HG03565 (cell line): ENCODE data around the gene KCND3.

Experiments used
- ATAC-seq: cut with Tn5 transposase; IDR thresholded peaks from one replicate; pipeline ENCODE4 v1.9.1; 2021; ENCODE audit warnings: mild to moderate bottlenecking, moderate library complexity; ENCODE audit not compliant: unreplicated experiment

Gene KCND3

DNA sequence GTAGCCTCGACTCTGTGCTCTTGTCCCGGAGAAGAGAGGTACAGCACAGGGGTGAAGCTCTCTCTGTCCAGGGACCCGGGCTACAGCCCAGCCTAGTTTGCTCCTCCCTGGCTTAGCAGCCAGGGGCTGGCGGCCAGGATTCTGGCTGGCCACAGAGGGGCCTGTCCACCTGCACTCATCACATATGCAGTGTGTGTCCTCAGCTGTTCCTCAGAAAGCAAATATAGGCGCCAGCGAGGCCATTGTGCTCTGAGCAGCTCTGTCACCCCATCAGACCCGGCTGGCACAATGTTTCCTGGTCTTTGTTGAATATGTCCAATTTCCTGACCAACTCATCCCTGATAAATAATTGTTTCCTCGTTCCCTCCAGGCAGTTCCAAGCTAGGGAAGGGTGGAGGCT, 28.5 kb downstream of the KCND3 start:
- ATAC-seq, result no peak

DNA sequence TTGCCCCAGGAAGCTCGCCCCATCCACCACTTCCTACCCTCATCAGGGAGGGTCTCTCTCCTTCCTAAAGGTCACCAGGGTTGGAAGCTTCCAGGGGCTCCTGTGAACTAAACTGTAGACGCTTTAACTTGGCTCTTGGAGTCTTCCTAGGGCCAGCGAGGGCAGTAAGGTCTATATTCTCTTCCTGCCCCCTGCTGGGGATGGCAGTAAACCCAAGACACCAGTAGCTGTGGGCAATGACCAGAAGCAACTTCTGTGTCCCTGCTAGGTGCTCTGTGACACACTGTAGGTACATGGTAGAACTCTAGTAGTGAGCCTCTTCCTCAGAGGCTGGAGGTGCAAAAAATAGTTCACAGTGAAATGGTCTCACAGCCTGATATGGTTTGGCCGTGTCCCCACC, 30.0 kb downstream of the KCND3 start:
- no peak for ATAC-seq

DNA sequence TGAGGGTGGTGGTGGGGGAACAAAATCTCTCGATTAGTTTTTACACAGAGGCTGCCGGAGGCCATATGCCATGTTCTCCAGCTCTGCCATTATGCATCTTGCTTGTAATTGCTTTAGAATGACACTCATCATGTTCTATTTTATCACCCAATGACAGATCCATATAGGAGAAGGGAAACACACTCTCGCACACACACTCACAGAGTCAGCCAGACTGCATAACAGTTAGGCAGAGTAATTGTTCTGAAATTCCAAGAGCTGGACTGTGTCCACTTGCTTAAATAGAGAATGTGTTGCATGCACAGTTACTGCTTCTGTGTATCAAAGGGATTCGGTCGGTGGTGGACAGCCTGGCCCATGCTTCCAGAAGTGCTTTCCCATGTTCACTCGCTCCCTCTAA, 30.6 kb downstream of the KCND3 start:
- no peak for ATAC-seq

DNA sequence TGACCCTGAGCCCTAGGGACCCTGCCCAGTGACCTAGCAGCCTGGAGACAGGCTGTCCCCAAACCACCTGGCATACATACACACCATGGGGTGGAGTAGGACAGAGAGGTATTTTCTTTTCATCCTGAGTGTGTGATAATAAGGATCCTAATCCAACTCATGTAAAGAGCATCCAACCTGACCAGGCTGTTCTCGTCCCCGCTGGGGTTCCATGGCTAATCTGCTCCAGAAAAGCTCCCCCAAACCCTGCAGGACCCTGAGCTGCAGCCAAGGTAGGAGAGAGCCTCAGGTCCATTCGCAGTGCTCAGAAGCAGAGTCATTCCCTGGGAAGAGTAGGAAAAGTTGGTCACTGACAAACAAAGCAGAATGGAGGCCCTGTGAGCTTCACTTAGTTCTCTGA, 31.4 kb downstream of the KCND3 start:
- ATAC-seq, result no peak

DNA sequence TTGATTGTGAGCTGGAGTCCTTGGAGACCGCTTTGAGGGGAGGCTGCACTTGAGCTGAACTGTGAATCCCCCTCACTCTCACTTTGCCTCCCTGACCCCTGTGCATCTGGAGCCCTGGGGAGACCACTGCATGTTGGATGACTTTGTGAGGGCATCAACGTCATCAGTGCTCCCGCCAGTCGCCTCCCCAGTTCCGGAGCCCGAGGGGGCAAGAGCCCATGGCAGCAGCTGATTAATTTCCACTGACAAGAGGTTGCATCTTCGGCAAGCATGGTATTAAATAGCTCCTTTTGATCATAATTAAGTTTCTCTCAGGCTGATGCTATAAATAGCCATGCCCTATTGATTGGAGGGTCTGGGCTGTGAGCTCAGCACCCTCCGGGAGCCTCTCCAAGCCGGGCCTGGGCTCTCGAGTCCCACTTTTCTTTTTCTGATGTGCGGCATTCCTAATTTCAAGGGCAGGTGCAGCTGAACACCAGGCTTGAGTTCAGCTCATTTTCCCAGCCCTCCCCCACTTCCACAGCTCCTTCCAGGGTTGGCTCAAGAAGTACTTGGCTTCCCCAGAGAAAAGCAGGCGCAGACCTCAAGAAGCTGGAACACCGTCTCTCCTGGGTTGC, 33.2 kb downstream of the KCND3 start:
- ATAC-seq, result no peak

DNA sequence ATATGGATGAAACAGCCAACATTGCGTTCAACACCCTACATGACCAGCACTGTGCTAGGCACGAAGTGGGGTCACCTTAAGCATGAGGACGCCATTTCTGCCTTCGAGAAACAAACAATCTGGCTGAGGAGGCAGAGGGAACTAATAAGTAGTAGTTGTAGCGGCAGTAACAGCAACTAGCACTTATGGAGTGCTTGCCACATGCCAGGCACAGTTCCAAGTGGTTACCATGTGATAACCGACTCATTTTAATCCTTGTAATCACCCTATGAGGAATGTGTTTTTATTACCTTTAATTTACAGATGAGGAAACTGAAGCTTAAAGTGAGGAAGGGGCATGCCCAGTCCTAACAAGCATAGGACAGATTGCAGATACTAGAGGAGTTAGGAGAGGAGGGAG, 33.7 kb downstream of the KCND3 start:
- ATAC-seq, result no peak

DNA sequence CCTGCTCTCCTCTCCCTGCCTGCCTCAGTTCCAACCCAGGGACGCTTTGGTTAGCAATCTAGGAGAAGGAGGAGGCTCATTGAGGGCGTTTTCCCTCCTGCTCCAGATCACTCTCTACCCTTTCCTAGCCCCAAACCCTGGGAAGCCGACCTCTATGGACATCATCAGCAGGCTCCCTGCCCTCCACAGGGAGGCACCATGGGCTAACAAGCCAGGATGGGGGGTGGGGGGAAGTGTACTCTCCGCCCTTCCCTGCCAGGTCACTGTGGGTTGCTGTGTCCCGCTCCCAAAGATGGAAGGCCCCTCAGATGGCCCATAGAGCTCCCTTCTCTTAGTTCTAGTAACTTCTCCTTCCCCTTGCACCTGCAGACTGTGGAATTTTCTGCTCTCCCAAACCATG, 35.7 kb downstream of the KCND3 start:
- no peak for ATAC-seq

DNA sequence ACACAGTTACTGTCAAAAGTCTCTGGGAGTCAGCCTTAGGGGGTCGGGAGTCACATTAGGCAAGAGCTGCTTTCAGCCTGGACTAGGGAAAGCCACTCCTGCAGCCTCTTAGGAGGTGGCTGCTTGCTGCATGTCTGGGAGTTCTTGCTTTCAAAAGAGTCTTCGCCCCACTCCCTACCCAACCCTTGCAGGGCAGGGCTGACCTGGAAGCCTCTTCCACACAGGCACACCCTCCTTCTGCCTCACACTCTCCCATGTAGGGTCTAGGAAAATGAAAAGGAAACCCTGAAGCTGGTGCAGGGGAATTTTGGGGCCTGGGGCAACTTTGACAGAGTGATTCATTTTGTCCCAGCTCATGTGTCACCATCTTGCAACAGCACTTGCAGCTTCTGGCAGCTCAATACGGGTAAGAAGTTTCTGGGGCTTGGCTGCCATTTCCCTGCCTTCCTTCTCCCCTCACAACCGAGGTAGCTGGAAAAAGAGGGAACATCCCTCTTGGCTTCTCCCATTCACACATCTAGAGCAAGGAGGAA, 37.3 kb downstream of the KCND3 start:
- no peak for ATAC-seq

DNA sequence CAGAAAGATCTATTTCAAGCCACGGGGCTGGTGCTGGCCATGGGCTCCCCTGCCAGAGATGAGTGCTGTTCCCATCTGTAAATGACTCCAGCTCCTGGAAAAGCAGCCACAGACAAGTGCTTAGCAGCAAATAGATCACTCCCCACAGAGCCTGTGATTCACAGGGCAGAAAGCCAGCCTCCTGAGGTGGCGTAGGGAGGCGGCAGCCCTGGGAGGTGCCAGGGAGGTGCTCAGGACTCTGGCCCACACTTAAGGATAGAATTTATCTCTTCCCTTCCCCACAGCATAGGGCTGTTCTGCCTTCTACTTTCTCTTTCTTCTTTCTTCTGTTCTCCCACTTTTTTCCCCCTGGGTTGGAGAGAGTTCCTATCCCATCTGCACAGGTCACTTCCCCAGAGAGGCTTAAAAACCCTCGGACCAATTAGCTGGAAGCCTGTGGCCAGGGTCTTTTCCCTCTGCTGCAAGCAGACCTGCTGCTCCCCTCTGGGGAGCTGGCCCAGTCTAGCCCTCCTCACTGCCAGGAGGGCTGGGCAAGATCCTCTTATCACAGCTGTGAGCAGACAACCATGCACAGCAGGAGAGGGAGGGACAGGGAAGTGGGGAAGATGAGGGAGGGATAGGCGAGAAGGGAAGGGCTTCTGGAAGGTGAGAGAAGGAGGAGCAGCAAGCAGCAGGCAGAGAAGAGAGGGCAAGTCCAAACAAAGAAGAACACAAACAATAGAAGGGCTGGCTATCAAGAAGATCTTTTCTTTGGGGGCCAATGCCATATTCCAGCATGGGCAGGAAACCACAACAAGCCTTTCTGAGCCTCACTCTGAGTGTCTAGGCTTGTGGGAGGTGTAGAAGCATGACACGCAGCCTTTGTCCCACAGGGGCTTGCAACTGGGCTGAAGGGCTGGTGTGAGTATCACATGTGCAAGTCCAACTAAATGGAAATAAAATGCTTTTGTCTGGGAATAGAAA, 41.0 kb downstream of the KCND3 start:
- ATAC-seq, result no peak

DNA sequence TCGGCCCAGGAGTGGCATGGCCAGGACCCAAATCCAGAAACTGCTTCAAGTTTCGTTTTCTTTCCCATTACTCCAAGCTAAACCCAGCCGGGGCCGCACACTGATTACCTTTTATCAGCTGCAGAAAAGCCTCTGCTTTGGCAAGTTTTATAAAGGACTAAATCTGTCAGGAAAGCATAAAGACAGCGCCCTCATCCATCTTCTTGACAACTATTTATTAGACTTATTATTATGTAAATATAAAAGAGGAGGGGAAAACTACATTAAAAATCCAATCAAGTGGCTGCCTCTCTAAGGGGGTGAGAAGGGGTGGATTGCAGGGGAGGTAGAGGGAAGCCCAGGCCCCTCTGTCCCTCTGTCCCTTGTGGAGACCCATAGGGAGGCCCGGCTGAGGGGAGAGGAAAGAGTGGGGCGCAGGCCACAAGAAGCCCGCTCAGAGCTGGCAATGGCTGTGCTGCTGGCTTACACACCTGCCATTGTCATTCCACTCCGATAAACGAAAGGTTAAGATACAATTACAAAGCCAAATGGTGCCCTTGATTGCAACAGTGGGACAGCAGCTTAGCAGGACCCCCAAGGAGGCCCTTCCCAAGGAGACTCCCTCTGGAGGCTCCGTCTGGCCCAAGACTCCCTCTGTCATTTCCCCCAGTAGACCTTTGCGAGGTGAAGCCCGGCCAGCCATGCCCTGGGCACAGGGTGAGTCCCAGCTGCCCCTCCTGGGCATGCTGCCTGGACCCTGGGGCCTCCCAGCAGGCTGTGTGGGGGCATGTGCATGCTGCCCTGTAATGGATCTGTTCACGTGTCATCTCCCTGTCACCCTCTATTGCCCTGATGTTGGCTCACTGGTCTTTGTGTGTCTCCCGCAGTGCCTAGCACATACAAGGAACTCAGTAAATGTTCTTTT, 45.4 kb downstream of the KCND3 start:
- ATAC-seq, result no peak

DNA sequence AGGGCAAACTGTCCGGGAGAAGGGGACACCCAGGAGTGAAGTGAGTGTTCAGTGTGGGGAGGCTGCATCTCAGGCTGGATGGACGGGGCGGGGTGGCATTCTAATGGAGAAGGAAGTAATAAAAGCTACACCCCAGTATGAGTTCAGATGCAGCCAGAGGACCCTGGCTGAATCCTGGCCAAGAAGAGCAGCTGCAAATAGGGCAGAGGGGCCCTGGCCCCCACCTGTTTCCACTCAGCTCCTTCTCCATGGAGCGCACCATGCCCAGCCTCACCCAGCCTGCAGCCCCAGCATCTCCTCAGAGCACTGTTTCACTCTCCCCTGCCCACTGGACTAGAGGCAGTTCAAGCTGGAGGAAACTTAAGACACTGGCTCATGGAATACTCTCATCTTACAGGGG, 46.4 kb downstream of the KCND3 start:
- ATAC-seq, result no peak

DNA sequence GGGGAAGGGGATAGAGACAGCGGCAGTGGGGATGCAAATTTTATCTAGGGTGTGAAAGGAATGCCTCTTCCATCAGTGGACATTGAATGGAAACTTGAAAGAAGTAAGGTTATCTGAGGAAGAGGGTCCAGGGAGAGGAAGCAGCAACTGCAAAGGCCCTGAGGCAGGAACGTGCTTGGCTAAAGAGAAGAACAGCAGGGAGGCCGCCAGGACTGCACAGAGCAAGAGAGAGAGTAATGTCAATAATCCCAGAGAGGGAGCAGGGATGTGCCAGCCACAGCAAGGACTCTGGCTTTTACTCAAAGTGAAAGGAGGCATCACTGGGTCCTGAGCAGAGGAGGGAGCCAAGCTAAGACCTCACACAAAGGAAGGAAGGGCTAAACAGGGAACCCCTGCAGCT, 50.9 kb downstream of the KCND3 start:
- no peak for ATAC-seq

DNA sequence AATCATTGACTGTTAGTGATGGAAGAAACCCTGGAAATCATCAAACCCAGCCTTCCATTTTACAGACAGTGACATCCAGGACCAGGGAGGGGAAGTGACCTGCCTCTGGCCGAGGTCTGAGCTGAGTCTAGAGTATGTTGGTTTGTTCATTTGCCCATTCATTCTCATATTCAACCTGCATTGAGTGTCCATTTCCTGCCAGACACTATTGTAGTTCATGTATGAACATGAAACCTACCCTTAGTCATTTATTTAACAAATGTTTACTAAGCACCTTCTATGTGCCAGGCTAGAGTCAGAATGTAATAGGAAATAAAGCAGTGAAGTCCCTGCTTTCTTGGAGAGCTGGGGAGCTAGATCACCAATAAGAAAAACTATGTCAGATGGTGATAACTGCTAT, 51.3 kb downstream of the KCND3 start:
- no peak for ATAC-seq

DNA sequence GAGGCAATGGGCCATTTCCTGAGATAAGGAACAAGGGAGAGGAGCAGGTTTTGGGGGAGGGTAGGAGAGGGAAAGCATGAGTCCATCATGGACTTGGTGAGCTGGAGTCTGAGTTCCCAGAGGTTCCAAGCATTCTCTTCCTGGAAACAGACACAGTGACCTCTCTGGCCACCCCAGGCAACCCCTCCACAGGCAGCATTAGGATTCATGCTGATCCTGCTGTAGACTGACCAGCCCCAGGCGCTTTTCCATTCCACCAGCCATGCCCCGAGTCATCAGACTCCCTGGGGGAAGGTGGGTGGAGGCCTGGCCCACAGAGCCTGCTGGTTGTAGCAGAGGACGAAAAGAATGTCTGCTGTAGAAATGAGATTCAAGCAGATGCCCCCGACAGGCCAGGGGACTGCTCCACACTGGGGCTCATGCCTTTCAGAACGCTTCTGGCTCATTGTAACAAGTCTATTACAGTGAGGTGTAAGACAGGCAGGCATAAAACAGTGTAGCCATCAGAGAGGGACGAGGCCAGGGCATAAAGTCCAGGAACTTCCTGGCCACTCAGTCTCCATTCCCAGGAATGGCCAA, 52.2 kb downstream of the KCND3 start:
- no peak for ATAC-seq

DNA sequence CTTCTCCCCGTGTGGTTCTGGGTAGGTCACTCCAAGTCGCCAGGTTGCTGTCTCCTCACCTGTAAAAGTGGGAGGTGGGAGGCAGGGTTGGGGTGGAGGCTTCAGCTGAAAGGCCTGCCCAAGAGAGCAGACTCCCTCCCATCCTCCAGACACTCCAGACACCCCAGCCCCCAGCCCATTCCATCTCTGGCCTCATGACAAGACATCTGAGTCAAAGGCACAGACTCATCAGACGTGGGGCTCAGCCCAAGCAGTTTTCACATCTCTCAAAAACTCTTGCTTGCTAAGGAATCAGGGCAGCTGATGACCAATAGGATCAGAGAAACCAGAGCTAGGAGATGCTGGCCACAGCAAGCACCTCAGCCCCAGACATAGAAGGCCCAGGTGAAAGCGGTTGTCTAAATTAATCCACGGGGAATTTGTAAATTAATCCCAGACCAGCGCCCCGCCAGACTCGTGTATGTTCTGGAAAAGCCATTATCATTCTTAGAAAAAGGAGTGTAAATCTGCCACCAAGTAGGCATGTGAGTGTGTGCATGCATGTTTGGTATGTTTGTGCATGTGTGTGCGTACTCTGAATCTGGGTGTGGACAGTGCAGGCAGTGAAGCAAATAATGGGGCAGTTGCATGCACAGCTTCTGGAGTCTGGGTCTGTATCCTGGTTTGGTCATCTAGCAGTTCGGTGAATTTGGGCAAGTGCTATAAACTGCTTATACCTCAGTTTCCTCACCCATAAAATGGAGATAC, 55.2 kb downstream of the KCND3 start:
- ATAC-seq, result no peak

DNA sequence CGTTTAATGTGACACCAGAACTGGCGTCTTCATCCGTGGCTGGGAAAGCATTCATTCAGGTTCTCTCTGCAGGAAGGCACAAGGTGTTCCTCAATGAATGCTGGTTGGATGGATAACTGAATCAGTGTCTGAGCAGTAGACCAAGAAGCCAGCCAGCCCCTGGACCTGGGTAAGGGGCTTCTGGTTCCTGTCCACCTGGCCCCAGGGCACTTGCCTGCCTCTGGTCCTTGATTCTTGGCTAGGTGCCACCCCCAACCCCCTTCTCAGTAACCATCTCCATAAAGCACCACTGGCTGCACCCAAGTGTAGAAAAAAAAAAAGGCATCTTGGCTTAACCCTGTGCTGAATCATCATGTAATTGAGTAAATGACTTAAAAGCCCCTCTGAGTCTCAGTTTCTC, 59.1 kb downstream of the KCND3 start:
- ATAC-seq, result no peak

DNA sequence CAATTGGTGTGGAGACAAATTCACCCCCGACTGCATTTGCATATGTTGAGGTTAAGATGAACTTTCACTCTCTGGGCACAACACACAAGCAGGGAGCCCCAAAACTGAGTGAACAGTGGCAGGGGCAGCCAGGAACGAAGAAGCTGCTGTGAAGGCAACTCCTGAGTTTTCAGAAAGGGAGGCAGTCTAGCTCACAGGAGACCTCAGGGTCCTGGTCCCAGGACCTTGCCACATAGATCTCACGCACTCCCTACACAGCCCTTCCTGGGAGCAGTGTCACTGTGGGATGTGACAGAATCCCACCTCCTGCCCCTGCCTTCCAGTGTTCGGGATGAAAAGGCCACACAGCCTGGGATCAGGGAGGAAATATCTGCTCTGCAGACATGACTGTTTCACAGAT, 60.9 kb downstream of the KCND3 start:
- ATAC-seq, result no peak

DNA sequence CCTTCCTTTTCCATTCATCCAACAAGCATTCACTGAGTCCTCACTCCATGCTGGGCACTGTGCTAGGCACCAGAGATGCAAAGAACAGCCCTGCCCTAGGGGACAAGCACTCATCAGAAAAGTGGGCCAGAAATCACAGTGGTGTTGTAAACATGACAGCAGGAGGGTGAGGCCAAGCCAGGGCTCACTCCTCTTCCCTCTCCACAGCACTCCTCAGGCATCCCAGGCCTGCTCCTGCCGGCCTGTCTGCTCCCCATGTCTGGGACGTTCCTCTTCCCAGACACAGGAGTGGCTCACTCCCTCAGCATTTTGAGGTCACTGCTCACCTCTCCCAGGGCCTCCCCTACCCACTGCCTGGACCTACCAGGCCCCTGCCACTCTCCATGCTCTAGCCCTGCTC, 61.8 kb downstream of the KCND3 start:
- no peak for ATAC-seq

DNA sequence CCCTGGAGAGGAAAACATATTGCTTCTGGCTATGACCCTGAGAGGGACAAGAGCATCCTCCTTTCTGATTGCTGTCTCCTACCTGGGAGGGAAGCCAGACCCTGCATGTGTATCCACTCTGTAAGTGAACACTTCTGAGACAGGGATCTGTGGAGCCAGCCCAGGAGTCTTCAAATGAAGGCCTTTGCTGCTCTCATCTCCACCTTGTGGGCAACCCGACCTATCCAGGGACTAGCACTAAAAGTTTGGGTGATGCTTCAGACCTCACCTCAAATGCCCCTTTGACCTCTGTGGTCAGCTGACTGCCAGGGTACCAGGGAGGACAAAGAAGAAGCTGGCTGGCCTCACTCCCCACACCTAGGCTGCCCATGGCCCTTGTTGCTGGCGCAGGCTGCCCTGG, 64.7 kb downstream of the KCND3 start:
- ATAC-seq, result no peak

DNA sequence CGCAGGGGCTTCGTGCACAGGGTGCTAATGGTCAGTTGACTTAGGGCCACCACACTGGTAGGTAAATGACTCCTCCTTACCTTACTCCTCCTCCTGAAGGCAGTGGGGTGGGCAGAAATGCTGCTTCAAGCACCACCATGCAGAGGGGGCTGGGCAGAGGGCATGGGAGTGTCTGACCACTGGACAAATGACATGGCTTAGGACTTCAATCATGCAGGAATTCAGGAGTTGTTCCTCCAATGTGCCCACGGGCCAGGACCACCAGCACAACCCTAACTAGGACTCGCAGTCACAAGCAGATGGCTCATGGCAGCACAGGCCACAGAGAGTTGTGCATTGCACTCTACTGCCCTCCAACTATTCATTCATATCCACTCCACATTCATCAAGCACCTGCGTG, 65.7 kb downstream of the KCND3 start:
- no peak for ATAC-seq
